Upper lobe of left lung (tissue), 6 donors: ENCODE measurements around the gene GPR153. TPM values are rescaled to one million over a fixed set of nuclear protein-coding genes. Genes with fewer than 3 reads are reported as not detected.

Experiments
- ATAC-seq, 2 donors: fragments of 200-7000 bp; cut with Tn5 transposase; one replicate each; pipeline ENCODE4 v1.9.1; 2022; ENCODE audit warnings: mild to moderate bottlenecking in 2 of 2, moderate library complexity in 2 of 2; ENCODE audit not compliant: low FRiP score in 2 of 2
- DNase-seq, 2 donors: peaks; one replicate each; pipeline ENCODE4 v3.0.0-alpha.2; 2019 to 2020
- H3K27ac ChIP-seq, 4 donors: fragments of 200-600 bp; sonication (generic); one replicate each; pipeline ENCODE4 v1.5.1; 2016 to 2019
- H3K27me3 ChIP-seq, 4 donors: fragments of 200-600 bp; sonication (generic); one replicate each; pipeline ENCODE4 v1.5.1; 2017 to 2019
- H3K36me3 ChIP-seq, 4 donors: fragments of 200-600 bp; sonication (generic); one replicate each; pipeline ENCODE4 v1.5.1; 2016 to 2019
- H3K4me1 ChIP-seq, 4 donors: fragments of 200-600 bp; sonication (generic); one replicate each; pipeline ENCODE4 v1.5.1; 2018 to 2019
- H3K4me3 ChIP-seq, 4 donors: fragments of 200-600 bp; sonication (generic); one replicate each; pipeline ENCODE4 v1.5.1; 2017 to 2019; ENCODE audit warnings: mild to moderate bottlenecking in 2 of 4, moderate library complexity in 1 of 4
- H3K9me3 ChIP-seq, 4 donors: fragments of 200-600 bp; sonication (generic); one replicate each; pipeline ENCODE4 v1.5.1; 2018 to 2019
- CTCF ChIP-seq, 6 experiments: fragments of 450-650 bp in 4 of 6; fragments of 200-600 bp in 2 of 6; sonication (generic) in 2 of 6; IDR thresholded peaks; one replicate each; pipeline ENCODE4 v1.5.1; 2016 to 2019; ENCODE audit warnings: antibody characterized with exemption in 6 of 6
- EP300 ChIP-seq, 4 donors: sonication (generic); formaldehyde crosslinking; IDR thresholded peaks; one replicate each; pipeline ENCODE4 v1.5.1; 2017; ENCODE audit warnings: antibody characterized with exemption in 4 of 4, control low read depth in 2 of 4
- POLR2A ChIP-seq, 4 donors: fragments of 450-650 bp; IDR thresholded peaks; one replicate each; pipeline ENCODE4 v1.5.1; 2016 to 2017; ENCODE audit warnings: antibody characterized with exemption in 4 of 4, mild to moderate bottlenecking in 2 of 4
- POLR2AphosphoS5 ChIP-seq, 2 donors: sonication (generic); formaldehyde crosslinking; IDR thresholded peaks; one replicate each; pipeline ENCODE4 v1.5.1; 2017; ENCODE audit warnings: antibody characterized with exemption in 2 of 2
- WGBS, 2 donors: methylation state at CpG; one replicate each; pipeline ENCODE4 v1.1.5; 2017 to 2018; 5-methylcytosine and 5-hydroxymethylcytosine counted together
- total RNA-seq, 6 donors: library from RNA; depleted of rRNA in 4 of 6; stranded (reverse); fragments of >200 nt in 4 of 6; gene quantifications; one replicate each; pipeline versions ENCODE4 v1.1.0 to v1.2.1, GENCODE V29; 2016 to 2021
- donor health status: DM: no; HTN: no; CAD: no; lungs with moderate emphysema.
- donor health status: DM: no; HTN: yes; CAD: no; lungs with severe emphysema.

Gene GPR153
- total RNA-seq, 6 donors from 2014 or later = 2.4 to 25.7 (median 12.5) TPM

- no peaks in the 10 kb centered on the region for H3K27me3 ChIP-seq
- H3K36me3 ChIP-seq = peaks cover under 1 to 18% (median 7%) of the 10 kb centered on the region in 4 donors
- H3K9me3 ChIP-seq = no peaks in the 10 kb centered on the region
- ATAC-seq = no peak
- WGBS, 2 donors = 81 to 87% methylated on average over 12 to 16 of the region's 16 CpGs
- no peak for TF ChIP-seq CTCF (IDR thresholded peaks at IDR 0.05)
- TF ChIP-seq POLR2AphosphoS5 (IDR thresholded peaks at IDR 0.05) = no peak
- TF ChIP-seq POLR2A (IDR thresholded peaks at IDR 0.05) = no peak
- TF ChIP-seq EP300 (IDR thresholded peaks at IDR 0.05) = no peak
- peaks cover 0 to 6% (median 2%) of the 10 kb centered on the region in 4 donors for H3K4me1 ChIP-seq
- no peak overlapping the region for H3K27ac ChIP-seq
- no peak overlapping the region for H3K4me3 ChIP-seq
- no peak for DNase-seq
Observed at GRCh38 chr1:6218375-6219164, 42.3 kb downstream of the GPR153 start.

- ATAC-seq (no peak), DNase-seq (no peak)
- no peak overlapping the region for H3K4me3 ChIP-seq
- TF ChIP-seq EP300 (IDR thresholded peaks at IDR 0.05) (no peak), CTCF (IDR thresholded peaks at IDR 0.05) (no peak), POLR2A (IDR thresholded peaks at IDR 0.05) (no peak), POLR2AphosphoS5 (IDR thresholded peaks at IDR 0.05) (no peak)
- no peaks in the 10 kb centered on the region for H3K9me3 ChIP-seq
- H3K36me3 ChIP-seq = no peaks in the 10 kb centered on the region
- WGBS, 2 donors = 69 to 75% methylated on average over 19 to 20 of the region's 20 CpGs
- H3K4me1 ChIP-seq = peaks cover 12 to 19% (median 15%) of the 10 kb centered on the region in 4 donors
- H3K27me3 ChIP-seq = peaks cover 0 to 2% (median 0%) of the 10 kb centered on the region in 4 donors
- H3K27ac ChIP-seq = no peak overlapping the region
Observed at GRCh38 chr1:6212193-6212959, 48.5 kb downstream of the GPR153 start.

- TF ChIP-seq POLR2A (IDR thresholded peaks at IDR 0.05) = no peak
- no peak for TF ChIP-seq POLR2AphosphoS5 (IDR thresholded peaks at IDR 0.05)
- TF ChIP-seq CTCF (IDR thresholded peaks at IDR 0.05) = no peak
- no peak for TF ChIP-seq EP300 (IDR thresholded peaks at IDR 0.05)
- no peaks in the 10 kb centered on the region for H3K9me3 ChIP-seq
- 81% methylated on average over 15 of the region's 16 CpGs; no CpG with 5 or more reads in 1 of the 2 donors for WGBS, 2 donors
Observed at GRCh38 chr1:6211731-6212130, 49.2 kb downstream of the GPR153 start.

GRCh38 chr1:6210591-6211355 is 50.1 kb downstream of the GPR153 start:
- DNase-seq = no peak
- WGBS, 2 donors = 94 to 95% methylated on average over 24 to 25 of the region's 29 CpGs

More at GRCh38 chr1:6211731-6212130, 49.2 kb downstream of the GPR153 start:
- H3K27me3 ChIP-seq = peaks cover 0 to 6% (median 2%) of the 10 kb centered on the region in 4 donors
- DNase-seq (no peak), ATAC-seq (no peak)
- H3K27ac ChIP-seq = no peak overlapping the region
- no peak overlapping the region for H3K4me3 ChIP-seq
- peaks cover 14 to 24% (median 19%) of the 10 kb centered on the region in 4 donors for H3K4me1 ChIP-seq
- H3K36me3 ChIP-seq = no peaks in the 10 kb centered on the region

More at GRCh38 chr1:6210591-6211355, 50.1 kb downstream of the GPR153 start:
- Histone ChIP-seq H3K9me3 (no peaks in the 10 kb centered on the region), H3K27me3 (peaks cover 0 to 13% (median 4%) of the 10 kb centered on the region in 4 donors), H3K4me3 (no peak overlapping the region), H3K4me1 (peaks cover 24 to 34% (median 28%) of the 10 kb centered on the region in 4 donors), H3K36me3 (no peaks in the 10 kb centered on the region), H3K27ac (no peak overlapping the region)
- no peak for TF ChIP-seq POLR2A (IDR thresholded peaks at IDR 0.05)
- no peak for ATAC-seq
